Ovary (tissue), 3 donors: Measurements from ENCODE around the gene TRPM4.

Source experiments
- CTCF ChIP-seq, 3 donors: fragments of 450-650 bp in 2 of 3; fragments of 200-600 bp in 1 of 3; IDR thresholded peaks; one replicate each; pipeline versions ENCODE4 v1.5.1 to v1.8.0; 2016 to 2022; ENCODE audit warnings: antibody characterized with exemption in 3 of 3, mild to moderate bottlenecking in 1 of 3
- EP300 ChIP-seq: sonication (generic); formaldehyde crosslinking; IDR thresholded peaks from one replicate; pipeline ENCODE4 v1.6.1; 2017; ENCODE audit warnings: antibody characterized with exemption
- POLR2A ChIP-seq: fragments of 450-650 bp; IDR thresholded peaks from one replicate; pipeline ENCODE4 v1.6.1; 2017; ENCODE audit warnings: antibody characterized with exemption, mild to moderate bottlenecking, moderate library complexity
- donor health status: DM: no; HTN: no; CAD: no.

DNA sequence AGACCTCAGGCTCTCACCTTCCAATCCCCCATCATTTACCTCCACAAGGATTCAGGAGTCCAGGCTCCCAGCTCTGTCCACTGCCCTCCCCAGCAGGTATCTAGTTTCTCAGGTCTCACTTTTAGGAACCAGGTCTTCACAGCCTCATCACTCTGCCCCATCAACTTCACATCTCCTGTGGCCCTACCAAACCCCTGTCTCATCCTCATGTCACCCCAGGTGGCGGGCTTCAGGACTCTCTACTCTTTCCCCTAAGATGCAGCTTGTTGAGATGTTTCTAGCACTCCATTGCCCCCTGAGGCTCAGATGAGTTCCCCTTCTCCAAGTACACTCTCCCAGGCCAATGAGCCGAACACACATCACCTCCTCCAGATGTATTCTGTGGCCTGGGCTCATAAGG is 36.7 kb upstream of the TRPM4 start:
- TF ChIP-seq CTCF (IDR thresholded peaks at IDR 0.05) = no peak
- no peak for TF ChIP-seq POLR2A
- no peak for TF ChIP-seq EP300
